ENCODE results near the gene KIAA0319L. TPM values are rescaled to one million over a fixed set of nuclear protein-coding genes. Genes with fewer than 3 reads are reported as not detected.
A peak's percentile ranks its signal among the peaks of the same experiment; 100 is the strongest.

The KIAA0319L gene
- total and polyA plus RNA-seq, 8 donors: 76.5 to 106 (median 92.6) TPM

DNA sequence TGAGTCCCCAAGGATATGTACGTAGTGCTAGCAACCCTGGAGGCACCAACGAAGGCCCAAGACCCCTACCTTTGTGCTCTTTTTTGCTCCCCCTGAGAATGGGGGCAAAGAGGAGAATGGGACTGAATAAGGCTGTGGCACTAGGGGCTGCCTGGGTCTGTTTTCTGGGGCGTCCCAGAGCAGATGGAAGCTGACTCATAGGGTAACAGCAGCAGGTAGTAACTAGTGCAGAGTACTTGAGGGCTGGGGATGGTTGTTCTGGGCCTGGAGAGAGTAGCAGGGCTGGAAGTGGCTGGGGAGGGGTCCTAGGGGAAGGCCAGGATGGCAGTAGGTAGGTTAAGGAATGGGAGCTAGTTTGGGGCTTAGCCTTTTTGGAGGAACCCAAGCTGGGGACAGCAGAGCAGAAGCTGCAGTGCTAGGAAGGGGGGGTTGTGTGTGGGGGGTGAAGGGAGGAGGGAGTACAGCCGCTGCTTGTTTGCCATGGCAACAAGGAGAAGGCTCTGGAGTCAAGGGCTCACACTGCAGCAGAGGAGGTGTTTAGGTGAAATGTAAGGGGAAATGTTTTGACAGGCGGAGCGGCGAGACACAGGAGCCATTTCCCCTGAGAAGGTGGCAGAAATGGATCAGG lies 2.2 kb upstream of the KIAA0319L start:
- ATAC-seq: no peak
- Histone ChIP-seq H3K4me1 (peaks cover 6 to 54% of the 10 kb centered on the region in 2 donors), H3K27ac (no peak overlapping the region), H3K27me3 (no peaks in the 10 kb centered on the region), H3K4me3 (no peak overlapping the region), H3K36me3 (peaks cover 0 to 30% of the 10 kb centered on the region in 2 donors), H3K9me3 (no peaks in the 10 kb centered on the region)
- no peak for TF ChIP-seq CTCF (IDR thresholded peaks at IDR 0.05)
- intact Hi-C loops (cut with DNase I): no loop called here
- no peak for DNase-seq

- peak overlapping the region; percentile 94 to 99 for H3K27ac ChIP-seq
- no peaks in the 10 kb centered on the region for H3K9me3 ChIP-seq
- peaks cover 0 to 29% of the 10 kb centered on the region in 2 donors for H3K36me3 ChIP-seq
- no peak for DNase-seq
- intact Hi-C loops (cut with DNase I): no loop called here
- no peaks in the 10 kb centered on the region for H3K27me3 ChIP-seq
- TF ChIP-seq CTCF (IDR thresholded peaks at IDR 0.05): no peak
- H3K4me3 ChIP-seq: peak overlapping the region; percentile 73 to 89
- ATAC-seq: no peak
- H3K4me1 ChIP-seq: peaks cover 14 to 62% of the 10 kb centered on the region in 2 donors
These were observed 1.4 kb upstream of the KIAA0319L start for GRCh38 chr1:35558374-35559316.

GRCh38 chr1:35557611-35558373 lies 589 bp upstream of the KIAA0319L start, which contains the start of gene NCDN:
NCDN (plus strand) TSS chr1:35557799; CDS start chr1:35558191, 392 bp downstream.
- Histone ChIP-seq H3K27ac (peak within 1 kb of the TSS; percentile 94 to 99), H3K4me3 (peak within 1 kb of the TSS; percentile 73 to 89), H3K4me1 (peaks cover 18 to 71% of the 10 kb centered on the region in 2 donors), H3K9me3 (no peaks in the 10 kb centered on the region), H3K27me3 (no peaks in the 10 kb centered on the region), H3K36me3 (peaks cover 0 to 34% of the 10 kb centered on the region in 2 donors)
- TF ChIP-seq CTCF (IDR thresholded peaks at IDR 0.05): no peak
- DNase-seq (peak; percentile 96 to 99 (median 96)), ATAC-seq (peak; percentile 91)
- intact Hi-C loops (cut with DNase I): no loop called here

GRCh38 chr1:35556484-35557117 lies 602 bp downstream of the KIAA0319L start:
- no peak for ATAC-seq
- no peak for DNase-seq
- Histone ChIP-seq H3K4me3 (peak overlapping the region; percentile 73 to 89), H3K4me1 (peaks cover 18 to 71% of the 10 kb centered on the region in 2 donors), H3K27ac (peak overlapping the region; percentile 94 to 99), H3K36me3 (peaks cover 0 to 36% of the 10 kb centered on the region in 2 donors), H3K9me3 (no peaks in the 10 kb centered on the region), H3K27me3 (no peaks in the 10 kb centered on the region)
- intact Hi-C loops (cut with DNase I): no loop called here
- no peak for TF ChIP-seq CTCF (IDR thresholded peaks at IDR 0.05)
